Stimulated activated CD8-positive, alpha-beta memory T cell treated with anti-CD3 and anti-CD28 coated beads, Interleukin-4, amount 100 ng/mL, for 48 hours (primary cell): Measurements from ENCODE around the gene KPNB1.
"Not testable (repeated sequence)": the region's sequence is repeated elsewhere in the genome, so short reads cannot be mapped to it uniquely, and the experiment has no call there.

ENCODE experiments used
- DNase-seq: peaks from one replicate; pipeline ENCODE4 v3.0.0-alpha.2; 2020

KPNB1 gene

DNA sequence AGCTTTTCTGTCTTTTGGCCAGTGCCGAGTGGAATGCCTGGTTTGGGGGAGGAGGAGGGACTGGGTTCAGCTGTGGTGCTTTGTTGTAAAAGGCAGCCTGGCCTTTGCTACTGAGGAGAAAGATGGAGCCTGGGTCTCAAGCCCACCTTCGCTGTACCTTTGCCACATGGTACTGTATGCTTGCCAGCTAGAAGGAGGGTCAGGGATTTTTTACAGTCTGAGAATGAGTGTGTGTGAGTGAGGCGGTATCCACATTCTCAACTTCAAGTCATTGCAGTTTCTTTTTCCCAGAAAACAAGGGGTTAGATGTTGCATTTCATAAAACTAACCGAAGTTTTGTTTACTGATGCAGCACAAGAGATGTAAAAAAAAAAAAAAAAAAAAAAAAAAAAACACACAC is 33.0 kb downstream of the KPNB1 start:
- not testable (repeated sequence) for DNase-seq

DNA sequence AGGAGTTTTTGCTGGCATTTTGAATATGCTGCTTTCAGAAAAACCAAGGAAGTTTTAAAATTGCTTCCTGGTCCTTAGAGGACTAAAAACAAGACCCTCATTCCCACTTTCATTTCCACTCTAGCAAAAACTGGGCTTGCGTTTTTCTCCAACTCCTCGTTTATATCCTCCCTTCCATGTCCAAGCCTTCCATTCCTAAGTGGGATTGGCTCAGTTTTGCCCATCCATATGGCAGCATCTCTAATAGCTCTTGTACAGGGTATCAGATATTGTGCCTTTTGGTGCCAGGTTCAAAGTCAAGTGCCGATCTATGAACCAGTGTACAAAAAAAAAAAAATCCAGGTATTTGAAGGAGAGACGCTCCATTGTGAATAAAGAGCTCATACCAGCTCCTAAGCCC is 34.3 kb downstream of the KPNB1 start:
- DNase-seq: no peak

- peak; percentile 23 for DNase-seq
These were observed 34.9 kb downstream of the KPNB1 start for GRCh38 chr17:47684535-47685193.

DNA sequence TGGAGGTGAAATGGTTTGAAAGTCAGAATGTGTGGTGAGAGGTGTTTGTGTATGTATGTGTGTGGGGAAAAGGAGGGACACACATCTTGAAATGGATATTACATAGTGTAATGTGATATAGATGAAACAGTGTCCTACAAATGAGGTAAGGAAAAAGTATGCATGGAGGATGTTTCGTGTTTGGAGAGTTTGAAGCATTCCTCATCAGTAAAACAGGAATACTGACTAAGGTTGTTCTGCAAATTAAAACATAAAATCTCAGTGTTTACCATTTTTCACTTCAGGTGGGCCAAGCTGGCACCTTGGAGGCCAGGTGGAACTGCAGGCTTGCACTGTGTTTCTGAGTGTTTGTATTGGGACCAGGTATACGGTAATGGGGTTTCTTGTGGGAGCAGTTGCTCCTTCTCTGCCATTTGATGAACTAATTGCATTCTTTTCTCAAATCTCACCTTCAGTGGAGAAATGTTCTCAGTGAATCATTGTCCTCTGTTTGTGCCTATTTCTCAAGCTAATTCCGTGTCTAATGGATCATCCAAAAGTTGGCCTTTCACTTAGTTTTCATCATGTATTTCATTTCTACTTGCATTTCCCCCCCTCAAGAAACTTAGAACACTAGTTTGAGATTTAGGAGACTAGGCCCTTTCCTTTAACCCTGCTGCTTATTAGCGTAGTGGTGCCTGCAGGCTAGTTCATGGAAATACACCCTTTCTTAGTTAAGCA is 36.0 kb downstream of the KPNB1 start:
- DNase-seq: peak; percentile 10

DNA sequence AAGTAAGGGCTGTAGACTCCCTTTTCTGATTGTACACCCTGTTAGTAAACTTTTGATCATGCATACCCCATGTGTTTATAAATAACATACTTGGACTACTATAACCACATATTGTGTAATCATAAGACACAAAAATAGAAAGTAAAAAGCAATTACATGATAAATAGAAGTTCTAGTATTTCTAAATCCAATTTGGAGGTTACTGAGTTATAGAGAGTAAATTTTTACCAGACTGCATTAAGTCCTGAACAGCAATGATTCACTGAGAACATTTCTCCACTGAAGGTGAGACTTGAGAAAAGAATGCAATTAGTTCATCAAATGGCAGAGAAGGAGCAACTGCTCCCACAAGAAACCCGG is 36.5 kb downstream of the KPNB1 start:
- DNase-seq: no peak

- DNase-seq: peak; percentile 21
These were observed 37.1 kb downstream of the KPNB1 start for GRCh38 chr17:47686664-47687327.

DNA sequence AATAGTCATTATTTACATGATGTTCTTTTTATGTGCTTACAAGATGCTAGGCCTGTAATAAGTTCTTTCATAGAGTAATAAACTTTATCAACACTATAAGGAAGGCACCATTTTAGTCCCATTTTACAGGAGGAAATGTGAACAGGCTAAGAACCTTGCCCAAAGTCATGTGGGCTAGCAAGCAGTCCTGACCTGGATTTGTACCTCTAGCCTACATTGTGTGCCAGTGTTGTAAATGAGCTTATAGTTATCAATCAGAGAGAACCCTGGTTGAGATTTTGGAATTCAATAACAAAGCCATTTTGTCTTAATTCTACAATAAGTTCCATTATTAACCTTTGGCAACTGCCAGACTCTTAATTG is 37.6 kb downstream of the KPNB1 start:
- peak; percentile 12 for DNase-seq

- DNase-seq: peak; percentile 24
These were observed 38.0 kb downstream of the KPNB1 start for GRCh38 chr17:47687748-47688147.

- no peak for DNase-seq
These were observed 40.4 kb downstream of the KPNB1 start for GRCh38 chr17:47690121-47690520.

DNA sequence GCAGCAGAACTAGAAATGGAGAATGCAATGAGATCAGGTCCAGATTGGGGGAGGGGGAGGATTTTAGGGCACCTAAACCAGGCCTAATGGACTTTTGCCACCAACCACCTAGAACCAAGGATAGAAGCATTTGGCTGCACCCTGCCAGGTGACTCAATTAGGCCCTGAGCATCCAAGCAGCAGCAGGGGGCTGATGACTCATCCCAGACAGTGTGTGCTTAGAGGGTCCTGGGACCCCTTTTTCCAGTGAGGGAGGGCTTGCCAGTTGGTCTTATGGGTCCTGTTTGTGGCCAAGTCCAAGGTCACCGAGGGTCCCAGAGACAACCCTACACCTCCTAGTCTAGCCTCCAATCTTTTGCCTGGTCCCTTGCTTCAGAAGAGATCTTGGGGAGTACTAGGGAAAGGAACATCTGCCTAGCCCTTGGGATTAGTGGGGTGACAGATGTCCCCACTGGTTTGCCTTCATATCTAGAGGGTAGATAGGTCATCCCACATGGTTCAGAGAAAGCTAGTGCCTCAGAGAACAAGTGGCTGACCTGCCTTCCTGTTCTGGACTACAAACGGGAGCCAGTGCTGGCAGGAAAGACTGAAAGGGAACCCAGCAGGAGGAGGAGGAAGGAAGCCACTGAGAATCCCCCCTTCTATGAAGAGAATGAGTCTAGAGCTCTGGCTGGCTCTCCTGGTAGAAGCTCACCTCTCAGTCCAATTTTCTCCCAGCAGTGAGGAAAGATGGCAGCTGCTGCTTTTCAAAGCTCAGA is 42.6 kb downstream of the KPNB1 start:
- no peak for DNase-seq

- no peak for DNase-seq
These were observed 43.4 kb downstream of the KPNB1 start for GRCh38 chr17:47692895-47693730.

DNA sequence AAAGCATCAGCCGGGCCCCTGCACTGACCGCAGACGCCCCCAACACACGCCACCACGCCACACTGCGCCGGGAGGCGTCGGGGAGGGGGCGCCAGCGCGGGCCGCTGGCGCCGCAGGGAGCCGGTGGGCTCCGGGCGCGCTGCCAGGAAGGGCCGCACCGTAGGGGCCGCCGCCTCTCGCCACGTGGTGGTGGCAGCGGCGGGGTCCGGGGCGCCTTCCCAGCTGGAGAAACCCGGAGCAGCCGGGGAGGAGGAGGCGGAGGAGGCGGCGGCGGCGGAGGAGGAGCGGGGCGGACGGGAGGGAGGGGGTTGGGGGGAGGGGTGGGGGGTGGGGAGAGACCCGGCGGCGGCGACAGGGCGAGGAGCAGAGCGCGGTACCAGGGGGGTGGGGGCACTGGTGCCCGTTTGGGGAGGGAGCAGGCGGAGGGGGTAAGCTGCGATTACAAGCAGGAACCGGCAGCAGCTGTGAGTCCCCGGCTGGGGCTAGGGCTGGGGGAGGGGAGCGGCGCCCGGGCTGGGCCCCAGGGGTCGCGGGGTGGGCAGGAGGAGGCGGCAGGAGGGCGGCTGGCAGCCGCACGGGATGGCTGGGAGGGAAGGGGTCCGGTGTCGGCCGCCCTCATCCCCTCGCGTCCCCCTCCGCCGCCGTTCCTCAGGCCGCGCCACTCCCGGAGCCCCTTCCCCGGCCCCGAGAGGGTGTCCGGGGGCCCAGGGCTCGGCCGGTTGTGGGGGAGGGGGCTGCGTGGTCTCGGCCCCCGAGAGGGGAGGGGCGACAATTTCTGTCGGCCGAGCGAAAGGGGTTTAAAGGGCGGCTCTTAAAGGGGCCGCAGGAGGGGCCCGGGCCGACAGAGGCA is 44.2 kb downstream of the KPNB1 start, which contains the start of gene TBKBP1:
Gene TBKBP1 (plus strand): TSS at position 431 of the 850 bp plus-strand sequence. CDS start 1,952 bp downstream, outside the sequence.
- DNase-seq: peak; percentile 72

- DNase-seq: peak; percentile 73
These were observed 45.1 kb downstream of the KPNB1 start for GRCh38 chr17:47694581-47695428.

DNA sequence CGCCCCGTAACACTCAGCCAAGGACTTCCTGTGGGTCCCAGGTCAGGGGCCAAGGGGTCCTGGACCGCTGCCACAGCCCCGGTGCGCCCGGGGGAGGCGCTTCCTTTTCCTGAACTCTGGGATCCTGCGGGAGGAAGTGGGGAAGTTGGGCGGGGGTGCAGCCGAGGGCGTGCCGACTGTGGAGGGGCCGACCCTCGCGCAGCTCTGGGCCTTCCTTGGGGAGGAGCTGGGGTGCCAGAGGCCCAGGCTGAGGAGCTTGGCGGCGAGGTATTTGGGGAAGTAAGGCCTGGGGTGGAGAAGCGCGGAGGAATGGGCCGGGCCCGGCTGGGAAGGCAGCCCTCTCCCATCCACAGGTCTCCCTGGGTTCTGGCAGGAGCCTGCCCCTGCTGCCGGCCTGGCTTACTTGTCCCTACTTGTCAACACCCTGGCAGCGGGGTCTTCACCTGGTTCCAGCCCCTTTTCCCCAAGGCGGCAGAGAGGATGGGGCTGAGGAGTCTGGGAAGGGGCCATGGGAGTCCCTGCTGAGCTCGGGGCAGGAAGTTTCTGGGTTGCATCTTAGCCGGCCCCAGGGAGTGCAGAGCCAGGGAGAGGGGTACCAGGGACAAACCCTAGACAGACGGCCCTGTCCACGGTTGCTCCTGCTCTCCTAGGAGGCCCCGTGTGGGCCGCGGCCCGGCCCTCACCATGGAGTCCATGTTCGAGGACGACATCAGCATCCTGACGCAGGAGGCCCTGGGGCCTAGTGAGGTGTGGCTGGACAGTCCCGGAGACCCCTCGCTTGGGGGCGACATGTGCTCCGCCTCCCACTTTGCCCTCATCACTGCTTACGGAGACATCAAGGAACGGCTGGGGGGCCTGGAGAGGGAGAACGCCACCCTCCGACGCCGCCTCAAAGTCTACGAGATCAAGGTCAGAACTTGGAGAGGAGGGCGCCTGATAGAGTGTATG is 46.0 kb downstream of the KPNB1 start:
- no peak for DNase-seq

GRCh38 chr17:47696717-47697642 is 47.3 kb downstream of the KPNB1 start:
- no peak for DNase-seq

GRCh38 chr17:47697906-47698711 is 48.4 kb downstream of the KPNB1 start:
- DNase-seq: no peak
